Kidney epithelial cell (primary cell): ENCODE results near the gene ASH1L. TPM values are rescaled to one million over a fixed set of nuclear protein-coding genes. Genes with fewer than 3 reads are reported as not detected.

ENCODE experiments used
- DNase-seq: peaks from one replicate; pipeline ENCODE4 v3.0.0-alpha.2; 2010; ENCODE audit warnings: low read depth
- H3K27me3 ChIP-seq: 2 replicates; pipeline ENCODE4 v1.6.0; 2011; ENCODE audit warnings: low read length; ENCODE audit not compliant: control insufficient read depth, insufficient read depth
- H3K36me3 ChIP-seq: 2 replicates; pipeline ENCODE4 v1.5.1; 2011; ENCODE audit warnings: low read length; ENCODE audit not compliant: control insufficient read depth, insufficient read depth
- H3K4me3 ChIP-seq: 2 replicates; pipeline ENCODE4 v1.5.1; 2011; ENCODE audit warnings: low read depth, mild to moderate bottlenecking, control low read depth, low read length
- CTCF ChIP-seq: IDR thresholded peaks from 2 replicates; pipeline ENCODE4 v1.5.1; 2011; ENCODE audit warnings: mild to moderate bottlenecking, moderate library complexity, low read length, control low read depth, inconsistent platforms; ENCODE audit not compliant: insufficient read depth, poor library complexity, severe bottlenecking
- total RNA-seq: library from RNA; depleted of rRNA; stranded (reverse); fragments of >200 nt; gene quantifications from 2 replicates; pipeline ENCODE4 v1.2.3, GENCODE V29; 2015

The ASH1L gene
- total RNA-seq, 1 donor from 2014 or later, result 19.5 TPM

- Histone ChIP-seq H3K27me3 (no peaks in the 10 kb centered on the region), H3K4me3 (no peak overlapping the region), H3K36me3 (peaks cover 2% of the 10 kb centered on the region)
- TF ChIP-seq CTCF, result no peak
- DNase-seq, result no peak
Measured at GRCh38 chr1:155383406-155383805, 179.2 kb downstream of the ASH1L start.

GRCh38 chr1:155379631-155380090 is 182.9 kb downstream of the ASH1L start:
- no peak for DNase-seq
- Histone ChIP-seq H3K27me3 (no peaks in the 10 kb centered on the region), H3K4me3 (no peak overlapping the region), H3K36me3 (peaks cover 2% of the 10 kb centered on the region)
- no peak for TF ChIP-seq CTCF

- no peak for DNase-seq
- Histone ChIP-seq H3K27me3 (no peaks in the 10 kb centered on the region), H3K36me3 (peaks cover 2% of the 10 kb centered on the region), H3K4me3 (no peak overlapping the region)
- TF ChIP-seq CTCF, result no peak
Measured at GRCh38 chr1:155379180-155379579, 183.4 kb downstream of the ASH1L start.

- TF ChIP-seq CTCF, result no peak
- DNase-seq, result no peak
- no peaks in the 10 kb centered on the region for H3K36me3 ChIP-seq
- H3K4me3 ChIP-seq, result no peak overlapping the region
- no peaks in the 10 kb centered on the region for H3K27me3 ChIP-seq
Measured at GRCh38 chr1:155360051-155360450, 202.6 kb downstream of the ASH1L start.

- Histone ChIP-seq H3K4me3 (no peak overlapping the region), H3K36me3 (peaks cover 2% of the 10 kb centered on the region), H3K27me3 (no peaks in the 10 kb centered on the region)
- no peak for TF ChIP-seq CTCF
- no peak for DNase-seq
Measured at GRCh38 chr1:155352631-155353030, 210.0 kb downstream of the ASH1L start.

DNA sequence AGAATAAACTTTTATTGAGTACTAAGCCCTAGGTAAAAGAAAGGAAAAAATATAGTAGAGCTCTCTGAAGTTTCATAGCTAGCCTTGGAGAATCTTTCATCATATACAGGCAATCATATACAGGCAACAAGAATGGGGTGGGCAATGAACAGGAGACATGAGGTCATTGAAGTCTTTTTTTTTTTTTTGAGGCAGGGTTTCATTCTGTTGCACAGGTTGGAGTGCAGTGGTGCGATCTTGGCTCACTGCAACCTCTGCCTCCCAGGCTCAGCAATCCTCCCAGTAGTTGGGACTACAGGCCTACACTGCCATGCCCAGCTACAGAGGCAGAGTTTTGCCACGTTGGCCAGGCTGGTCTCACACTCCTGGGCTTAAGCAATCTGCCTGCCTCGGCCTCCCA is 219.8 kb downstream of the ASH1L start:
- no peak for TF ChIP-seq CTCF
- Histone ChIP-seq H3K27me3 (no peaks in the 10 kb centered on the region), H3K4me3 (no peak overlapping the region), H3K36me3 (peaks cover 4% of the 10 kb centered on the region)
- DNase-seq, result no peak
